Measurements from ENCODE around the gene ATF1.
"Not testable (repeated sequence)": the region's sequence is repeated elsewhere in the genome, so short reads cannot be mapped to it uniquely, and the experiment has no call there.

Gene ATF1

DNA sequence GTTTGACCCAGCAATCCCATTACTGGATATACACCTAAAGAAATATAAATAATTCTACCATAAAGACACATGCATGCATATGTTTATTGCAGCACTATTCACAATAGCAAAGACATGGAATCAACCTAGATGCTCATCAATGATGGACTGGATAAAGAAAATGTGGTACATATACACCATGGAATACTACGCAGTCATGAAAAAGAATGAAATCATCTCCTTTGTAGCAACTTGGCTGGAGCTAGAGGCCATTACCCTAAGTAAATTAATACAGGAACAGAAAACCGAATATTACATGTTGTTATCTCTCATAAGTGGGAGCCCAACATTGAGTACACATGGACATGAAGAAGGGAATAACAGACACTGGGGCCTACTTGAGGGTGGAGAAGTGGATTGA is 91.8 kb downstream of the ATF1 start:
- not testable (repeated sequence) for FAIRE-seq; DNase-seq (ENCODE audit: low spot score)

DNA sequence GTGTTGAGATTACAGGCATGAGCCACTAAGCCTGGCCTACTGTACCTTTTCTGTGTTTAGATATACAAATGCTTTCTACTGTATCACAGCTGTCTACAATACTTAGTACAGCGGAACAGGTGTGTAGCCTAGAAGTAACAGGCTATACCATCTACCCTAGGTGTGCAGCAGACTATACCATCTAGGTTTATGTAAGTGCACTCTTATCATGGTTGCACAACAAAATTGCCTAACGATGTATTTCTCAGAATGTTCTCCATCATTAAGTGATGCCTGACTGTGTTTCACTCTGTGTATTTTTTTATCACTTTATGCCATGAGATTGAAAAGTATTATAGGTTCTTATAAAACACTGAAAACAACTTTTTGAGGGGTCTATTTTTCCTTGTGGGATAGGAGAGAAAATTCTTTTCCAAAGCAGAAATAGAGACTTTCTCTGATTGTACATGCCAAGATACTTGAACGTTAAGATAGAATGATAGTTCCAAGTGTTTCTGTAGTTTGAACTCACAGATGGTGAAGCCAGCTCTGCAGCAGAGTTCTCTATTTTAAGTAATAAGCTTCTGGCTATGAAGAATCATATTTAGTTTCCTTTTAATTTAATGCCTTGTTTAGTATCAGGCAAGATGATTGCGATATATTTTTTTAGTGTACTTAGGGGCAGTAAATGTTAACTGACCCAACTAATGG is 95.9 kb downstream of the ATF1 start:
- no peak for DNase-seq (ENCODE audit: low spot score)
- FAIRE-seq, result peak; percentile 46

DNA sequence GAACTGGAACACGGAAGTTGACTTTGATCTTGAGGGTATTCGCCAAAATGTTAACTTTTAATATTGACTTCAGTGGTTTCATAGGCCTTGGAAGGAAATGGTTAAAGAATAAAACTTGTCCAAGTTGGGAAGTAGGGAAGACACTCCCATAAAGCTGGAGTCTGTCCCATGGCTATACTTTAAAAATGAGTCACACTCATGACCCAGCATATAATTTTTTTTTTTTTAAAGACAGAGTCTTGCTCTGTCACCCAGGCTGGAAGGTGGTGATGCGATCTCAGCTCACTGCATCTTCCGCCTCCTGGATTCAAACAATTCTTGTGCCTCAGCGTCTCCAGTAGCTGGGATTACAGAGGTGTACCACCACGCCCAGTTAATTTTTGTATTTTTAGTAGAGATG is 98.4 kb downstream of the ATF1 start:
- no peak for FAIRE-seq

DNA sequence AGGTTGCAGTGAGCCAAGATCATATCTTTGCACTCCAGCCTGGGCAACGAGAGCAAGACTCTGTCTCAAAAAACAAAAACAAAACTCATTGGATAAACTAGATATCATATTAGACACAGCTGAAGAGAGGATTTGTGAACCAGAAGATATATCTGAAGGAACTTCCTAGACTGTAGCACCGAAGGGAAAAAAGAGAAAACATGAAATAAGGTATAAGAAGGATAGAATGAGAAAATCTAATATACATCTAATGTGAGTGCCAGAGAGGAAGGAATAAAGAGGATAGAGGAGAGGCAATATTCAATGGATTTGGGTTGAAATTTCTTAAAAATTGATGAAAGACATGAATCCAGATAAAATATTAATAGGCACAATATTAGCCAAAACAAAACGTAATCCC is 101.4 kb downstream of the ATF1 start:
- DNase-seq (ENCODE audit: low spot score) (no peak), FAIRE-seq (no peak)

More for the DNA sequence above, 98.4 kb downstream of the ATF1 start:
- DNase-seq (ENCODE audit: low spot score), result peak; percentile 61

DNA sequence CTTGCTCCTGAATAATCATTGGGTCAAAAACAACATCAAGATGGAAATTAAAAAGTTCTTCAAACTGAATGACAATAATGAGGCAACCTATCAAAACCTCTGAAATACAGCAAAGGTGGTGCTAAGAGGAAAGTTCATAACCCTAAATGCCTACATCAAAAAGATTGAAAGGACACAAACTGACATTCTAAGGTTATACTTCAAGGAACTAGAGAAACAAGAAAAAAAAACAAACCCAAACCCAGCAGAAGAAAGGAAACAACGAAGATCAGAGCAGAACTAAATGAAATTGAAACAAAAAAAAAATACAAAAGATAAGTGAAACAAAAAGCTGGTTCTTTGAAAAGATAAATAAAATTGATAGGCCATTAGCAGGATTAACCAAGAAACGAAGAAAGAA is 105.0 kb downstream of the ATF1 start:
- not testable (repeated sequence) for FAIRE-seq; DNase-seq (ENCODE audit: low spot score)

Measured in urothelium cell line (cell line).